ENCODE data around the gene CTIF.

CTIF gene

GRCh38 chr18:48571639-48572384, 33.0 kb downstream of the CTIF start:
- TF ChIP-seq EZH2phosphoT487 (IDR thresholded peaks at IDR 0.05; ENCODE audit: low read length) = no peak
- no peak for TF ChIP-seq CTCF (IDR thresholded peaks at IDR 0.05; ENCODE audit: low read length)
- no peak for TF ChIP-seq EZH2 (optimal IDR thresholded peaks at IDR 0.05; ENCODE audit: low read depth, low read length)
- no peaks in the 10 kb centered on the region for H4K20me1 ChIP-seq (ENCODE audit: insufficient read depth, low read length)
- H3K36me3 ChIP-seq (replicated peaks; ENCODE audit: insufficient read depth, low read length) = no peaks in the 10 kb centered on the region
- no peaks in the 10 kb centered on the region for H3K4me1 ChIP-seq (ENCODE audit: low read length)
- H3K4me2 ChIP-seq (ENCODE audit: low read depth, low read length) = no peak overlapping the region
- no peak overlapping the region for H2AFZ ChIP-seq (ENCODE audit: low read length)
- no peaks in the 10 kb centered on the region for H3K9me2 ChIP-seq (replicated peaks; ENCODE audit: insufficient read depth, low read length)
- H3K4me3 ChIP-seq (ENCODE audit: low read length) = no peak overlapping the region
- H3K27ac ChIP-seq (ENCODE audit: low read length) = no peak overlapping the region
- no peaks in the 10 kb centered on the region for H3K79me2 ChIP-seq (ENCODE audit: low read length)
- no peak for DNase-seq
- H3K9ac ChIP-seq (ENCODE audit: low read length) = no peak overlapping the region
- no peaks in the 10 kb centered on the region for H3K27me3 ChIP-seq (replicated peaks; ENCODE audit: insufficient read depth, low read length)
- H3K9me3 ChIP-seq (replicated peaks; ENCODE audit: insufficient read depth, low read length) = no peaks in the 10 kb centered on the region
- H3F3A ChIP-seq (ENCODE audit: insufficient read depth, low read length) = no peaks in the 10 kb centered on the region

- Histone ChIP-seq H3K9me3 (replicated peaks; ENCODE audit: insufficient read depth, low read length) (no peaks in the 10 kb centered on the region), H3K9ac (ENCODE audit: low read length) (no peak overlapping the region), H3K36me3 (replicated peaks; ENCODE audit: insufficient read depth, low read length) (no peaks in the 10 kb centered on the region), H3K27ac (ENCODE audit: low read length) (no peak overlapping the region), H3K4me3 (ENCODE audit: low read length) (no peak overlapping the region), H3K79me2 (ENCODE audit: low read length) (no peaks in the 10 kb centered on the region), H3K9me2 (replicated peaks; ENCODE audit: insufficient read depth, low read length) (no peaks in the 10 kb centered on the region), H3F3A (ENCODE audit: insufficient read depth, low read length) (no peaks in the 10 kb centered on the region), H2AFZ (ENCODE audit: low read length) (no peak overlapping the region), H4K20me1 (ENCODE audit: insufficient read depth, low read length) (no peaks in the 10 kb centered on the region), H3K4me1 (ENCODE audit: low read length) (no peaks in the 10 kb centered on the region), H3K27me3 (replicated peaks; ENCODE audit: insufficient read depth, low read length) (no peaks in the 10 kb centered on the region), H3K4me2 (ENCODE audit: low read depth, low read length) (no peak overlapping the region)
- TF ChIP-seq EZH2phosphoT487 (IDR thresholded peaks at IDR 0.05; ENCODE audit: low read length) (no peak), EZH2 (optimal IDR thresholded peaks at IDR 0.05; ENCODE audit: low read depth, low read length) (no peak), CTCF (IDR thresholded peaks at IDR 0.05; ENCODE audit: low read length) (no peak)
- no peak for DNase-seq
These were observed 33.7 kb downstream of the CTIF start for GRCh38 chr18:48572402-48573126.

GRCh38 chr18:48573632-48574283, 34.9 kb downstream of the CTIF start:
- Histone ChIP-seq H3K36me3 (replicated peaks; ENCODE audit: insufficient read depth, low read length) (no peaks in the 10 kb centered on the region), H3K27me3 (replicated peaks; ENCODE audit: insufficient read depth, low read length) (no peaks in the 10 kb centered on the region), H3K4me2 (ENCODE audit: low read depth, low read length) (no peak overlapping the region), H3K4me1 (ENCODE audit: low read length) (no peaks in the 10 kb centered on the region), H3K9ac (ENCODE audit: low read length) (no peak overlapping the region), H3F3A (ENCODE audit: insufficient read depth, low read length) (no peaks in the 10 kb centered on the region), H3K9me2 (replicated peaks; ENCODE audit: insufficient read depth, low read length) (no peaks in the 10 kb centered on the region), H4K20me1 (ENCODE audit: insufficient read depth, low read length) (no peaks in the 10 kb centered on the region), H3K79me2 (ENCODE audit: low read length) (no peaks in the 10 kb centered on the region), H3K9me3 (replicated peaks; ENCODE audit: insufficient read depth, low read length) (no peaks in the 10 kb centered on the region), H3K4me3 (ENCODE audit: low read length) (no peak overlapping the region), H2AFZ (ENCODE audit: low read length) (no peak overlapping the region), H3K27ac (ENCODE audit: low read length) (no peak overlapping the region)
- no peak for DNase-seq
- TF ChIP-seq CTCF (IDR thresholded peaks at IDR 0.05; ENCODE audit: low read length) = no peak

All from MM.1S (cell line).